HTR-8/SVneo (cell line): ENCODE data around the gene NT5DC3.
A peak's percentile ranks its signal among the peaks of the same experiment; 100 is the strongest.
"Not testable (repeated sequence)": the region's sequence is repeated elsewhere in the genome, so short reads cannot be mapped to it uniquely, and the experiment has no call there.

ENCODE experiments used
- DNase-seq: peaks from one replicate; pipeline ENCODE4 v3.0.0; 2011; ENCODE audit warnings: low spot score, mixed read lengths; ENCODE audit not compliant: insufficient read length
- FAIRE-seq: peaks from 2 replicates; lab custom pipeline; 2011; peaks lifted over from hg19 to GRCh38; lab: Jason Lieb, UNC

Gene NT5DC3

GRCh38 chr12:103857164-103857563, 16.1 kb upstream of the NT5DC3 start:
- no peak for DNase-seq
- no peak for FAIRE-seq

GRCh38 chr12:103855896-103856657, 15.0 kb upstream of the NT5DC3 start:
- DNase-seq: no peak
- no peak for FAIRE-seq

- no peak for DNase-seq
- FAIRE-seq: no peak
Measured at GRCh38 chr12:103855036-103855712, 14.1 kb upstream of the NT5DC3 start.

GRCh38 chr12:103854372-103854973, 13.4 kb upstream of the NT5DC3 start:
- FAIRE-seq (no peak), DNase-seq (no peak)

GRCh38 chr12:103852498-103852997, 11.5 kb upstream of the NT5DC3 start:
- DNase-seq (no peak), FAIRE-seq (peak; percentile 91)

- FAIRE-seq (no peak), DNase-seq (no peak)
Measured at GRCh38 chr12:103851127-103851526, 10.1 kb upstream of the NT5DC3 start.

GRCh38 chr12:103850429-103850828, 9.4 kb upstream of the NT5DC3 start:
- FAIRE-seq (no peak), DNase-seq (no peak)

- DNase-seq: no peak
- no peak for FAIRE-seq
Measured at GRCh38 chr12:103848917-103849491, 8.0 kb upstream of the NT5DC3 start.

GRCh38 chr12:103848143-103848542, 7.1 kb upstream of the NT5DC3 start:
- no peak for FAIRE-seq
- no peak for DNase-seq

- FAIRE-seq: no peak
- DNase-seq: no peak
Measured at GRCh38 chr12:103846415-103846814, 5.4 kb upstream of the NT5DC3 start.

- DNase-seq (no peak), FAIRE-seq (no peak)
Measured at GRCh38 chr12:103844305-103844704, 3.3 kb upstream of the NT5DC3 start.

- FAIRE-seq (peak; percentile 62), DNase-seq (peak; percentile 90)
Measured at GRCh38 chr12:103841690-103842584, 903 bp upstream of the NT5DC3 start.

- FAIRE-seq (no peak), DNase-seq (no peak)
Measured at GRCh38 chr12:103840462-103840875, 565 bp downstream of the NT5DC3 start.

- DNase-seq (no peak), FAIRE-seq (no peak)
Measured at GRCh38 chr12:103839609-103840461, 1.2 kb downstream of the NT5DC3 start.

GRCh38 chr12:103839103-103839502, 1.9 kb downstream of the NT5DC3 start:
- FAIRE-seq: no peak
- DNase-seq: no peak

- FAIRE-seq (no peak), DNase-seq (no peak)
Measured at GRCh38 chr12:103838254-103838914, 2.6 kb downstream of the NT5DC3 start.

- FAIRE-seq: no peak
- no peak for DNase-seq
Measured at GRCh38 chr12:103836345-103836744, 4.7 kb downstream of the NT5DC3 start.

- not testable (repeated sequence) for FAIRE-seq
Measured at GRCh38 chr12:103835747-103836335, 5.2 kb downstream of the NT5DC3 start.

More at GRCh38 chr12:103835747-103836335, 5.2 kb downstream of the NT5DC3 start:
- DNase-seq: not testable (repeated sequence)
